PFSK-1 (cell line): ENCODE data around the gene LACTBL1.

ENCODE experiments used
- POLR2AphosphoS5 ChIP-seq: IDR thresholded peaks from 2 replicates; pipeline ENCODE4 v1.6.1; 2012; ENCODE audit warnings: low read depth, mild to moderate bottlenecking, control low read depth, low read length, moderate library complexity
- TAF1 ChIP-seq: IDR thresholded peaks from 2 replicates; pipeline ENCODE4 v1.6.1; 2012; ENCODE audit warnings: low read length, control low read depth, borderline replicate concordance; ENCODE audit not compliant: insufficient read depth

- TF ChIP-seq POLR2AphosphoS5: no peak
- TF ChIP-seq TAF1: no peak
These were observed 58.5 kb downstream of the LACTBL1 start for GRCh38 chr1:22914156-22914555.
